ENCODE measurements around the gene NARF. TPM values are rescaled to one million over a fixed set of nuclear protein-coding genes. Genes with fewer than 3 reads are reported as not detected.

Gene NARF
- total RNA-seq, 4 donors from 2014 or later, result 25.8 to 79.2 (median 59.9) TPM

Small RNA genes lying within 50 kb of the gene (small RNA-seq; reads per million reads assigned to genes)
- gene RF00019, result not detected

Other genes starting within 250 kb of the NARF start
- gene CCDC57, start 245.9 kb upstream of the NARF start, total RNA-seq, result 10 to 100 TPM; 33.5 to 91.2 (median 47.9) TPM
- 10 to 100 TPM; 10.5 to 36.0 (median 21.4) TPM for gene SLC16A3, start 229.7 kb upstream of the NARF start, total RNA-seq
- gene CSNK1D, start 185.0 kb upstream of the NARF start, total RNA-seq, result 100 to 1,000 TPM in 3 of 4 donors, 10 to 100 TPM in 1; 93.9 to 160 (median 124) TPM
- under 1 TPM in 2 of 4 donors, not detected in 2; 0.63 to 0.90 TPM for gene CD7, start 141.1 kb upstream of the NARF start, total RNA-seq
- 10 to 100 TPM in 3 of 4 donors, 1 to 10 TPM in 1; 6.9 to 12.6 (median 11.3) TPM for gene SECTM1, start 125.0 kb upstream of the NARF start, total RNA-seq
- gene TEX19, start 99.5 kb upstream of the NARF start, total RNA-seq, result not detected
- gene UTS2R, start 87.0 kb upstream of the NARF start, total RNA-seq, result under 1 TPM in 1 of 4 donors, not detected in 3; 0.20 TPM
- gene HEXD, start 40.4 kb upstream of the NARF start, total RNA-seq, result 100 to 1,000 TPM in 1 of 4 donors, 10 to 100 TPM in 3; 65.6 to 143 (median 95.1) TPM
- gene OGFOD3, start 40.2 kb upstream of the NARF start, total RNA-seq, result 10 to 100 TPM; 23.7 to 51.6 (median 40.7) TPM
- gene CYBC1, start 8.0 kb upstream of the NARF start, total RNA-seq, result 100 to 1,000 TPM in 2 of 4 donors, 10 to 100 TPM in 2; 45.4 to 106 (median 86.4) TPM
- 10 to 100 TPM; 29.6 to 65.4 (median 33.3) TPM for gene FOXK2, start 61.0 kb downstream of the NARF start, total RNA-seq
- 100 to 1,000 TPM in 1 of 4 donors, 10 to 100 TPM in 3; 64.9 to 114 (median 88.5) TPM for gene WDR45B, start 189.7 kb downstream of the NARF start, total RNA-seq
- gene RAB40B, start 240.0 kb downstream of the NARF start, total RNA-seq, result 10 to 100 TPM; 27.3 to 39.0 (median 36.7) TPM